IPS-15b (cell line): ENCODE data around the gene IFFO2.

Experiments
- H3K27me3 ChIP-seq: one replicate; pipeline ENCODE4 v1.6.1; 2013; ENCODE audit warnings: low read length; ENCODE audit not compliant: control insufficient read depth, insufficient read depth
- H3K36me3 ChIP-seq: one replicate; pipeline ENCODE4 v1.6.1; 2013; ENCODE audit warnings: low read length; ENCODE audit not compliant: control insufficient read depth, insufficient read depth
- H3K4me1 ChIP-seq: one replicate; pipeline ENCODE4 v1.6.1; 2013; ENCODE audit warnings: mild to moderate bottlenecking, low read length; ENCODE audit not compliant: control insufficient read depth, insufficient read depth
- H3K4me3 ChIP-seq: one replicate; pipeline ENCODE4 v1.5.1; 2013; ENCODE audit warnings: low read depth, low read length
- H3K9ac ChIP-seq: one replicate; pipeline ENCODE4 v1.6.1; 2013; ENCODE audit warnings: low read depth, mild to moderate bottlenecking, low read length
- H3K9me3 ChIP-seq: one replicate; pipeline ENCODE4 v1.6.1; 2013; ENCODE audit warnings: mild to moderate bottlenecking, low read length; ENCODE audit not compliant: control insufficient read depth, insufficient read depth

Gene IFFO2

DNA sequence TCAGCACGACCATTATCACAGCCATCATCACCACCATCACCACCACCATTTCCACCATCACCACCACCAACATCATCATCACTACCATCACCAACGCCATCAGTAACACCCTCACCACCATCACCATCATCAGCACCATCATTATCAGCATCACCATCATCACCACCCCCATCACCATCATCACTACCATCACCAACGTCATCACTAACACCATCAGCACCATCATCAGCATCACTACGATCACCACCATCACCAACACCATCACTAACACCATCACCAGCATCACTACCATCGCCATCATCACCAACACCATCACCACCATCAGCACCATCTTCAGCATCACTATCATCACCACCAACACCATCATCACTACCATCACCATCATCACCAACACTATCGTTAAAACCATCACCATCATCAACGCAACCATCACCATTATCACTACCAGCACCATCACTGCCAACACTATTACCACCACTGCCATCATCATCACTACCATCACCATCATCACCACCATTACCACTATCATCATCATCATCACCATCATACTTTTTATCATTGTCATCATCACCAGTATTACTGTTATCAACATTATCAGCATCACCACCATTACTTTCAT is 98.3 kb downstream of the IFFO2 start:
- Histone ChIP-seq H3K4me1 (no peaks in the 10 kb centered on the region), H3K9ac (no peak overlapping the region), H3K9me3 (no peaks in the 10 kb centered on the region), H3K4me3 (no peak overlapping the region), H3K27me3 (no peaks in the 10 kb centered on the region), H3K36me3 (no peaks in the 10 kb centered on the region)

GRCh38 chr1:18856435-18856834 is 100.0 kb downstream of the IFFO2 start:
- H3K9ac ChIP-seq, result no peak overlapping the region
- no peak overlapping the region for H3K4me3 ChIP-seq

DNA sequence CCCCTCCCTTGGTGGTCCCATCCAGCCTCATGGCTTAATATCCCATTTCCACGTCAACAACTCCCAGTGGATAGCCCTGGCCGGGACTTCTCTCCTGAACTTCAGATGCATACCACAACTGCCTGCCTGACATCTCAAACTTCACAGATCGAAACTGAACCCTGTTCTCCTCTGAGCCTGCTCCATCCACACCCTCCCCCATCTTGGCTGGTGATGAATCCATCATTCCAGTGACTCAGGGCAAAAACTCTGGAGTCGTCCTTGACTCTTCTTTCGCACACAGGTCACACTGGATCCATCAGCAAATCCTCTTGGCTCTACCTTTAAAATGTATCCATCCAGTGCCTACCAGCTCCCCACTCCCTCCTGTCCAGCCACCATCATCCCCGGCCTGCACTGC is 100.9 kb downstream of the IFFO2 start:
- H3K9ac ChIP-seq, result no peak overlapping the region
- no peaks in the 10 kb centered on the region for H3K4me1 ChIP-seq
- H3K4me3 ChIP-seq, result no peak overlapping the region
- H3K9me3 ChIP-seq, result no peaks in the 10 kb centered on the region
- H3K36me3 ChIP-seq, result no peaks in the 10 kb centered on the region
- peaks cover 2% of the 10 kb centered on the region for H3K27me3 ChIP-seq

More at GRCh38 chr1:18856435-18856834, 100.0 kb downstream of the IFFO2 start:
- no peaks in the 10 kb centered on the region for H3K36me3 ChIP-seq
- peaks cover 2% of the 10 kb centered on the region for H3K27me3 ChIP-seq
- H3K9me3 ChIP-seq, result no peaks in the 10 kb centered on the region
- no peaks in the 10 kb centered on the region for H3K4me1 ChIP-seq

DNA sequence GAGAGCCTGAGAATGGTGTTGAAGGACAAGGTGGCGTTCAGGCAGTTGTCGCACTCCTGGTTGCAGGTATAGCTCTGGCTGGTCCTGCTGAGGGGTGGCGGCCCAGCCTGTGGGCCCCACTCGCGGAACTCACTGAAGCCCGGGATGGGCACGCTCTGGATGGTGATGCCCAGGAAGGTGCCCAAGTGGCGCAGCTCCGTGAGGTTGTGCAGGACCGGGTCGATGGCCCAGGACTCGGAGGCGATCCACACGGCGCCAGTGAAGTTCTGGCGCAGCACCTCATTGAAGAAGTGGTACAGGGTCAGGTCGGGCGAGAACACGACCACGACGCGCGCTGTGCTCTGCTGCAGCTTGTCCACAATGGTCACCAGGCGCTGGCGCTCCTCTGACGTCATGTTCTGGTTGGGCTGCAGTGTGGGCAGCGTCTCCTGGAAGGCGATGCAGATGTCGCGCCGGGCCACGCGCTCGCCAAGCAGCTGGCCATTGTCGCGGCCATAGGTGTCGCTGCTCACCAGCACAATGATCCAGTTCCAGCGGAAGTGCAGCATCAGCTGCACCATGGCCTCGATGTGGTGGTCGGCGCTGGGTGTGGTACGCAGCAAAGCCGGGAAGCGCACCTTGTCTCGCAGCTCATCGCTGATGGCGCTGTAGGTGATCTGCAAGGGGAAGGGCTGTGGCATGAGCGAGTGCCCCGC is 102.0 kb downstream of the IFFO2 start:
- Histone ChIP-seq H3K4me1 (no peaks in the 10 kb centered on the region), H3K9me3 (no peaks in the 10 kb centered on the region), H3K4me3 (no peak overlapping the region), H3K9ac (no peak overlapping the region), H3K36me3 (no peaks in the 10 kb centered on the region), H3K27me3 (peaks cover 4% of the 10 kb centered on the region)
